Measurements from ENCODE around the gene FUCA2. TPM values are rescaled to one million over a fixed set of nuclear protein-coding genes. Genes with fewer than 3 reads are reported as not detected.

Gene FUCA2
- total and polyA plus RNA-seq, 2 experiments from 2014 or later: 31.8 to 33.4 TPM

- TF ChIP-seq CTCF (conservative IDR thresholded peaks at IDR 0.05; ENCODE audit: low read depth in 2 of 2): no peak
- no peak for TF ChIP-seq EZH2 (IDR thresholded peaks at IDR 0.05; ENCODE audit: low read depth, unreplicated experiment)
- TF ChIP-seq ETS1 (IDR thresholded peaks at IDR 0.05): no peak
- no peak for TF ChIP-seq EZH2phosphoT487 (IDR thresholded peaks at IDR 0.05; ENCODE audit: unreplicated experiment)
- TF ChIP-seq REST (IDR thresholded peaks at IDR 0.05; ENCODE audit: unreplicated experiment): no peak
Observed at GRCh38 chr6:143555071-143555492, 43.6 kb upstream of the FUCA2 start (continued).

- peaks cover 1% of the 10 kb centered on the region for H3K27me3 Mint-ChIP-seq (ENCODE audit: insufficient read depth, low read depth, poor library complexity)
- no peak overlapping the region for H3K4me3 Mint-ChIP-seq
- no peaks in the 10 kb centered on the region; the same call in 1 of the 3 replicates for H3K4me1 Mint-ChIP-seq
- Histone ChIP-seq H3K36me3 (ENCODE audit: insufficient read depth) (no peaks in the 10 kb centered on the region), H4K20me1 (replicated peaks; ENCODE audit: insufficient read depth) (no peaks in the 10 kb centered on the region), H2AFZ (no peak overlapping the region), H3F3A (replicated peaks; ENCODE audit: low read depth) (no peaks in the 10 kb centered on the region), H3K4me2 (no peak overlapping the region), H3K9me2 (ENCODE audit: insufficient read depth) (no peaks in the 10 kb centered on the region), H3K79me2 (replicated peaks; ENCODE audit: insufficient read depth) (no peaks in the 10 kb centered on the region), H3K4me1 (ENCODE audit: insufficient read depth) (no peaks in the 10 kb centered on the region), H3K4me3 (no peak overlapping the region), H3K27ac (ENCODE audit: low read depth) (no peak overlapping the region), H3K27me3 (ENCODE audit: insufficient read depth) (no peaks in the 10 kb centered on the region)
- DNase-seq (ENCODE audit: low spot score) (no peak), ATAC-seq (no peak)
- no peak overlapping the region for H3K27ac Mint-ChIP-seq
- no peaks in the 10 kb centered on the region for H3K9me3 Mint-ChIP-seq
- H3K36me3 Mint-ChIP-seq (ENCODE audit: low read depth): no peaks in the 10 kb centered on the region
- TF ChIP-seq ETS1 (IDR thresholded peaks at IDR 0.05) (no peak), ZNF462 (CRISPR knock-in tag; IDR thresholded peaks at IDR 0.05) (no peak), EZH2 (IDR thresholded peaks at IDR 0.05; ENCODE audit: low read depth, unreplicated experiment) (no peak), ZNF331 (CRISPR knock-in tag; IDR thresholded peaks at IDR 0.05; ENCODE audit: low read depth) (no peak), CREB1 (CRISPR knock-in tag; IDR thresholded peaks at IDR 0.05; ENCODE audit: low read depth) (no peak), STAT1 (IDR thresholded peaks at IDR 0.05; ENCODE audit: unreplicated experiment) (no peak)
Observed at GRCh38 chr6:143553337-143553736, 41.8 kb upstream of the FUCA2 start.

Measured in GM23338 (cell line).